Endothelial cell of umbilical vein (primary cell): Measurements from ENCODE around the gene LTBP2. TPM values are rescaled to one million over a fixed set of nuclear protein-coding genes. Genes with fewer than 3 reads are reported as not detected.

Experiments
- BruUV-seq: library from RNA; stranded (reverse); fragments of 400-500 nt; replicated peaks from 2 replicates; lab custom pipeline; 2021; lab: Mats Ljungman, UMichigan
- CTCF ChIA-PET: fragments of 300-600, 350-600 bp; sonication (Branson Sonifier 250); formaldehyde crosslinking; loops from one replicate; lab custom pipeline; 2021; ENCODE audit warnings: antibody characterized with exemption, inconsistent platforms; lab: Charles Lee
- POLR2A ChIA-PET: fragments of 300-600, 350-600 bp; sonication (Branson Sonifier 250); formaldehyde crosslinking; loops from one replicate; lab custom pipeline; 2021; ENCODE audit warnings: antibody characterized with exemption, inconsistent platforms; lab: Charles Lee
- DNase-seq: peaks from one replicate; pipeline ENCODE4 v3.0.0-alpha.2; 2011; ENCODE audit warnings: low read depth, low spot score
- FAIRE-seq: peaks from 2 replicates; lab custom pipeline; 2011; peaks lifted over from hg19 to GRCh38; lab: Jason Lieb, UNC
- H2AFZ ChIP-seq: 2 replicates; pipeline ENCODE4 v1.6.0; 2012; ENCODE audit warnings: low read depth, low read length, control low read depth, inconsistent platforms
- H3K27ac ChIP-seq: 2 replicates; pipeline ENCODE4 v1.5.1; 2011; ENCODE audit warnings: low read depth, mild to moderate bottlenecking, control low read depth, low read length, moderate library complexity; ENCODE audit not compliant: insufficient read depth
- H3K27me3 ChIP-seq, 2 experiments: 2 replicates each; pipeline versions ENCODE4 v1.6.0 to v1.6.1; 2011; ENCODE audit warnings: low read length in 2 of 2, mixed read lengths in 1 of 2; ENCODE audit not compliant: control insufficient read depth in 2 of 2, insufficient read depth in 2 of 2
- H3K36me3 ChIP-seq, 2 experiments: 2 replicates in 1 of 2; 3 replicates in 1 of 2; pipeline ENCODE4 v1.5.1; 2011; ENCODE audit warnings: low read length in 2 of 2, mild to moderate bottlenecking in 1 of 2, moderate library complexity in 1 of 2; ENCODE audit not compliant: control insufficient read depth in 2 of 2, insufficient read depth in 2 of 2; ENCODE audit errors: extremely low read depth in 1 of 2
- H3K4me1 ChIP-seq: 3 replicates; pipeline ENCODE4 v1.5.1; 2011; ENCODE audit warnings: mild to moderate bottlenecking, low read length; ENCODE audit not compliant: control insufficient read depth, insufficient read depth; ENCODE audit errors: extremely low read depth
- H3K4me2 ChIP-seq: 2 replicates; pipeline ENCODE4 v1.6.1; 2011; ENCODE audit warnings: low read length, control low read depth, mixed read lengths; ENCODE audit not compliant: insufficient read depth
- H3K4me3 ChIP-seq, 3 experiments: fragments of 200-600 bp in 1 of 3; sonication (generic), shearing (Covaris generic) in 1 of 3; replicated peaks in 1 of 3; 2 replicates each; pipeline ENCODE4 v1.5.1; 2011 to 2016; ENCODE audit warnings: control low read depth in 3 of 3, low read length in 3 of 3, mild to moderate bottlenecking in 2 of 3, inconsistent platforms in 1 of 3, low read depth in 1 of 3, moderate library complexity in 1 of 3; ENCODE audit not compliant: insufficient read depth in 1 of 3
- H3K79me2 ChIP-seq: 2 replicates; pipeline ENCODE4 v1.6.0; 2012; ENCODE audit warnings: low read length, inconsistent platforms; ENCODE audit not compliant: control insufficient read depth, insufficient read depth
- H3K9ac ChIP-seq: replicated peaks from 2 replicates; pipeline ENCODE3; 2011; ENCODE audit warnings: low read length, control low read depth; ENCODE audit not compliant: insufficient read depth; ENCODE audit errors: extremely low read depth
- H3K9me1 ChIP-seq: replicated peaks from 3 replicates; pipeline ENCODE4 v1.6.0; 2011; ENCODE audit warnings: mild to moderate bottlenecking, low read length; ENCODE audit not compliant: control insufficient read depth, insufficient read depth; ENCODE audit errors: extremely low read depth
- H3K9me3 ChIP-seq: replicated peaks from 2 replicates; pipeline ENCODE4 v1.5.1; 2012; ENCODE audit warnings: low read length, inconsistent platforms; ENCODE audit not compliant: control insufficient read depth, insufficient read depth
- H4K20me1 ChIP-seq: replicated peaks from 2 replicates; pipeline ENCODE3; 2011; ENCODE audit warnings: mild to moderate bottlenecking, low read length; ENCODE audit not compliant: control insufficient read depth, insufficient read depth; ENCODE audit errors: extremely low read depth
- EZH2 ChIP-seq: IDR thresholded peaks from 2 replicates; pipeline ENCODE4 v1.6.1; 2012; ENCODE audit warnings: borderline replicate concordance, low read depth, mild to moderate bottlenecking, moderate library complexity, low read length, inconsistent platforms; ENCODE audit not compliant: severe bottlenecking
- FOS ChIP-seq: IDR thresholded peaks from 2 replicates; pipeline ENCODE4 v1.6.1; 2011; ENCODE audit warnings: mild to moderate bottlenecking, low read length, moderate library complexity, borderline replicate concordance; ENCODE audit not compliant: insufficient read depth
- GATA2 ChIP-seq: IDR thresholded peaks from 2 replicates; pipeline ENCODE4 v1.7.0; 2011; ENCODE audit warnings: low read depth, mild to moderate bottlenecking, moderate library complexity, mixed read lengths, low read length; ENCODE audit not compliant: insufficient read length, insufficient read depth
- JUN ChIP-seq: IDR thresholded peaks from 2 replicates; pipeline ENCODE4 v1.6.1; 2011; ENCODE audit warnings: borderline replicate concordance, low read depth; ENCODE audit not compliant: insufficient read length, insufficient read depth
- MYC ChIP-seq: IDR thresholded peaks from one replicate; pipeline ENCODE4 v1.6.1; 2011; ENCODE audit warnings: mild to moderate bottlenecking, low read depth, low read length
- POLR2A ChIP-seq: IDR thresholded peaks from 2 replicates; pipeline ENCODE4 v1.6.1; 2012; ENCODE audit warnings: low read depth, mild to moderate bottlenecking, control low read depth, low read length
- POLR2AphosphoS5 ChIP-seq: IDR thresholded peaks from 2 replicates; pipeline ENCODE4 v1.6.1; 2012; ENCODE audit warnings: low read depth, mild to moderate bottlenecking, control low read depth, low read length, moderate library complexity; ENCODE audit not compliant: insufficient read depth
- dilution Hi-C: fragments of 300-500 bp; cut with MboI; formaldehyde crosslinking; loops from one replicate; pipeline ENCODE4 v1.15.0; 2019; ENCODE audit warnings: low sequenced_read_pairs; ENCODE audit not compliant: extremely low pct_ligation_motif_present
- intact Hi-C: fragments of 100-400 bp; cut with micrococcal nuclease; formaldehyde crosslinking; loops from one replicate; pipeline ENCODE4 v1.10.0; 2022
- polyA plus RNA-seq, 4 experiments: library from polyadenylated mRNA; depleted of rRNA in 3 of 4; stranded (reverse) in 3 of 4; unstranded in 1 of 4; fragments of >200 nt; gene quantifications; 2 replicates each; pipeline versions ENCODE4 v1.2.1 to v1.2.3, GENCODE V29; 2011 to 2012; ENCODE audit warnings: missing spikeins in 1 of 4
- total RNA-seq: library from RNA; stranded (reverse); gene quantifications from 2 replicates; pipeline ENCODE4 v1.2.3, GENCODE V29; 2021
- TF ChIP-seq, protein P1 (sequence below), 2 donors: IDR thresholded peaks; 1 replicate in 1 of 2; 2 replicates in 1 of 2; pipeline ENCODE4 v1.5.1; 2011; ENCODE audit warnings: low read length in 2 of 2, mild to moderate bottlenecking in 2 of 2, moderate library complexity in 2 of 2, control low read depth in 1 of 2, inconsistent platforms in 1 of 2, low read depth in 1 of 2; ENCODE audit not compliant: insufficient read depth in 1 of 2; ENCODE audit errors: extremely low read depth in 1 of 2
- TF ChIP-seq, protein P2 (sequence below): IDR thresholded peaks from 2 replicates; pipeline ENCODE4 v1.6.1; 2011; ENCODE audit not compliant: insufficient read depth, insufficient read length

LTBP2 gene
- total and polyA plus RNA-seq, 2 donors (not counting 3 experiments of a cell fraction or from before 2014, with no cell fraction given) = 209 to 268 TPM

DNA sequence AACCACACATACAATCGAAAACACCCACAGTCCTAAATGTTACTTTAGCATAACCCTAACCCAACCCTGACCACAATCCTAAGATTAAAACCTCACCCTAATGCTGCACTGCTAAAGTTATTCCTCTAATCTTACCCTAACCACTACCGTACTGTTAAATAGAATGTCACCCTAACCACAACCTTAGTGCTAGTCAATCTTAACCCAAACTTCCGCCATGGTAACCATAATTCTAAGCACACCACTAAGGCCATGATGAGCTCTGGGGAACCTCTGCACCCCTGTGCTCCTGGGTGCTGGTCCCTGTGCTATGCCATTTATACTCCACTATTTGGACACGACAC lies 38.0 kb downstream of the LTBP2 start:
- H3K4me1 ChIP-seq = peaks cover 59% of the 10 kb centered on the region
- no peak overlapping the region for H3K4me3 ChIP-seq
- no peak overlapping the region for H3K4me2 ChIP-seq
- peaks cover 2 to 3% of the 10 kb centered on the region in 2 experiments for H3K36me3 ChIP-seq
- H3K27me3 ChIP-seq = no peaks in the 10 kb centered on the region
- H3K27ac ChIP-seq = no peak overlapping the region
- intact Hi-C loops (loop anchor here (5.0 kb wide), 1 partner anchor 82 kb away; the partner anchor contains the start of genes ISCA2 and NPC2), dilution Hi-C loops (no loop called here)
- FAIRE-seq = no peak
- H4K20me1 ChIP-seq = no peaks in the 10 kb centered on the region
- BruUV-seq = no TSS peak
- TF ChIP-seq POLR2A (no peak), POLR2AphosphoS5 (no peak), FOS (no peak), EZH2 (no peak), GATA2 (no peak), JUN (no peak), MYC (no peak)
- TF ChIP-seq, protein P1, sequence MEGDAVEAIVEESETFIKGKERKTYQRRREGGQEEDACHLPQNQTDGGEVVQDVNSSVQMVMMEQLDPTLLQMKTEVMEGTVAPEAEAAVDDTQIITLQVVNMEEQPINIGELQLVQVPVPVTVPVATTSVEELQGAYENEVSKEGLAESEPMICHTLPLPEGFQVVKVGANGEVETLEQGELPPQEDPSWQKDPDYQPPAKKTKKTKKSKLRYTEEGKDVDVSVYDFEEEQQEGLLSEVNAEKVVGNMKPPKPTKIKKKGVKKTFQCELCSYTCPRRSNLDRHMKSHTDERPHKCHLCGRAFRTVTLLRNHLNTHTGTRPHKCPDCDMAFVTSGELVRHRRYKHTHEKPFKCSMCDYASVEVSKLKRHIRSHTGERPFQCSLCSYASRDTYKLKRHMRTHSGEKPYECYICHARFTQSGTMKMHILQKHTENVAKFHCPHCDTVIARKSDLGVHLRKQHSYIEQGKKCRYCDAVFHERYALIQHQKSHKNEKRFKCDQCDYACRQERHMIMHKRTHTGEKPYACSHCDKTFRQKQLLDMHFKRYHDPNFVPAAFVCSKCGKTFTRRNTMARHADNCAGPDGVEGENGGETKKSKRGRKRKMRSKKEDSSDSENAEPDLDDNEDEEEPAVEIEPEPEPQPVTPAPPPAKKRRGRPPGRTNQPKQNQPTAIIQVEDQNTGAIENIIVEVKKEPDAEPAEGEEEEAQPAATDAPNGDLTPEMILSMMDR (IDR thresholded peaks at IDR 0.05; ENCODE audit: extremely low read depth in 1 of 2, insufficient read depth in 1 of 2, low read depth in 1 of 2, low read length in 2 of 2) = no peak
- TF ChIP-seq, protein P2, sequence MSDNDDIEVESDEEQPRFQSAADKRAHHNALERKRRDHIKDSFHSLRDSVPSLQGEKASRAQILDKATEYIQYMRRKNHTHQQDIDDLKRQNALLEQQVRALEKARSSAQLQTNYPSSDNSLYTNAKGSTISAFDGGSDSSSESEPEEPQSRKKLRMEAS = no peak
- H3K79me2 ChIP-seq = peaks cover 83% of the 10 kb centered on the region
- ChIA-PET POLR2A (no interaction called here), CTCF (interaction anchor here (1.5 kb wide), 1 partner anchor 230 kb away, joined by 4 read pairs; no protein-coding TSS in a partner anchor)
- no peaks in the 10 kb centered on the region for H3K9me1 ChIP-seq
- H3K9ac ChIP-seq = no peak overlapping the region
- no peak for DNase-seq
- H2AFZ ChIP-seq = no peak overlapping the region
- H3K9me3 ChIP-seq = no peaks in the 10 kb centered on the region
